ENCODE data around the gene GAPT.

GAPT gene

GRCh38 chr5:58460002-58460731 is 31.1 kb upstream of the GAPT start, which contains the start of gene PLK2 (continued):
- TF ChIP-seq ZNF266 (tag by site-specific recombination; IDR thresholded peaks at IDR 0.05; ENCODE audit: low read depth): no peak
- no peak for TF ChIP-seq PRDM6 (tag by site-specific recombination; IDR thresholded peaks at IDR 0.05)
- TF ChIP-seq ZNF366 (tag by site-specific recombination; conservative IDR thresholded peaks at IDR 0.05): no peak
- TF ChIP-seq ZFHX2 (tag by site-specific recombination; conservative IDR thresholded peaks at IDR 0.05): peak; percentile 77
- peak; percentile 68 for TF ChIP-seq ZBTB21 (tag by site-specific recombination; IDR thresholded peaks at IDR 0.05)
- no peak for TF ChIP-seq HOXA7 (CRISPR knock-in tag; IDR thresholded peaks at IDR 0.05; ENCODE audit: borderline replicate concordance)
- no peak for TF ChIP-seq ZNF624 (tag by site-specific recombination; IDR thresholded peaks at IDR 0.05)
- peak; percentile 54 for TF ChIP-seq GLIS1 (tag by site-specific recombination; IDR thresholded peaks at IDR 0.05)
- no peak for TF ChIP-seq ZNF292 (tag by site-specific recombination; IDR thresholded peaks at IDR 0.05; ENCODE audit: borderline replicate concordance, low read depth)
- TF ChIP-seq ZNF621 (tag by site-specific recombination; IDR thresholded peaks at IDR 0.05): no peak
- TF ChIP-seq ZNF548 (tag by site-specific recombination; IDR thresholded peaks at IDR 0.05): no peak
- peak; percentile 91 for TF ChIP-seq ZXDB (tag by site-specific recombination; IDR thresholded peaks at IDR 0.05)
- no peak for TF ChIP-seq ZNF558 (tag by site-specific recombination; IDR thresholded peaks at IDR 0.05)
- TF ChIP-seq ZNF670 (tag by site-specific recombination; IDR thresholded peaks at IDR 0.05; ENCODE audit: low read depth): no peak
- TF ChIP-seq ZBTB44 (tag by site-specific recombination; IDR thresholded peaks at IDR 0.05): no peak
- TF ChIP-seq GFI1B (tag by site-specific recombination; IDR thresholded peaks at IDR 0.05): no peak
- no peak for TF ChIP-seq ZNF645 (tag by site-specific recombination; IDR thresholded peaks at IDR 0.05)
- TF ChIP-seq ZNF354C (tag by site-specific recombination; IDR thresholded peaks at IDR 0.05; ENCODE audit: borderline replicate concordance, low read depth): no peak
- TF ChIP-seq ZNF302 (tag by site-specific recombination; IDR thresholded peaks at IDR 0.05; ENCODE audit: low read depth): no peak
- TF ChIP-seq AEBP2 (tag by site-specific recombination; IDR thresholded peaks at IDR 0.05; ENCODE audit: borderline replicate concordance): no peak
- no peak for TF ChIP-seq ZNF132 (tag by site-specific recombination; IDR thresholded peaks at IDR 0.05; ENCODE audit: borderline replicate concordance)
- 0 out of 2 replicates have a peak, but pooled peaks have one; percentile 26 for TF ChIP-seq ZNF449 (tag by site-specific recombination; IDR thresholded peaks at IDR 0.05)
- peak; percentile 30; the same call in 1 of the 2 replicates for TF ChIP-seq ZNF398 (tag by site-specific recombination; IDR thresholded peaks at IDR 0.05)
- no peak for TF ChIP-seq ZNF830 (tag by site-specific recombination; IDR thresholded peaks at IDR 0.05; ENCODE audit: low read depth)
- no peak for TF ChIP-seq ZNF148 (tag by site-specific recombination; IDR thresholded peaks at IDR 0.05; ENCODE audit: borderline replicate concordance)
- no peak for TF ChIP-seq ZNF792 (tag by site-specific recombination; IDR thresholded peaks at IDR 0.05)
- TF ChIP-seq ZNF677 (tag by site-specific recombination; IDR thresholded peaks at IDR 0.05): no peak
- no peak for TF ChIP-seq ZNF701 (tag by site-specific recombination; IDR thresholded peaks at IDR 0.05)

Data from HEK293 (cell line).